AG08396 (cell line): ENCODE results near the gene BMP8B.
"Not testable (repeated sequence)": the region's sequence is repeated elsewhere in the genome, so short reads cannot be mapped to it uniquely, and the experiment has no call there.

Source experiments
- DNase-seq: peaks from one replicate; pipeline ENCODE4 v3.0.0; 2012; ENCODE audit warnings: low spot score, mixed read lengths

The BMP8B gene

GRCh38 chr1:39777896-39778295, 10.8 kb downstream of the BMP8B start:
- DNase-seq: not testable (repeated sequence)

DNA sequence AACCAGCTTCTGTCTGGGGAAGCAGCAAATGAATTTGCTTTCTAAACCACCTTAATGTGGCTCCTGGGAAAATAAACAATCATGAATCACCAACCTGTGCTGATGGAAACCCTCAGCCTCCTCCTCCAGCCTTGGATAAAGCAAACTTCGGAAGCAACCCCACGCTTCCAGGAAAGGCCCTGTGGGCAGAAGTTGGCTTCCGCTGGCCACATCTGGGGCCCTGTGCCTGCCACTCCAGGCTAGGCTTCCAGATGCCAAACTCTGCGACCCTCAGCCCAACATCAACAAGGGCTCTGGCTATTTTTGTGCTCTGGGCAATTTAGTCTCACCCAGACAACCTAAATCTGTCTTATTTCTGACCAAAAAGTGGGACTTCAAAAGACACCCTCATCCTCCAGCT, 11.4 kb downstream of the BMP8B start:
- DNase-seq: no peak

GRCh38 chr1:39776886-39777285, 11.8 kb downstream of the BMP8B start:
- DNase-seq: no peak

DNA sequence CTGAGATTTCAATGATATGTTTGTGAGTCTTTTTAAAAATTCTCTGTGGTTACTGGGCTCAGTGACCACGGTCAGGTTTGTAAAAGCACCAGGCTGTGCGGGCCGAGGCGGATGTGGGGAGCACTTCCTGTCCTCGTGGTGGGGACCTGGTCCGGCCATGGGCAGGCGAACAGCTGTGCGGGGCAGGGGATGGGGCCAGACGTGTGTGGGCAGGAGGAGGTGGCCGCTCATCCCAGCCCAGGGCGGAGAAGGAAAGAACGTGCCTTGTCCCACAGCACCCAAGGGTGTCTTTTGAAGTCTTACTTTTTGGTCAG, 12.3 kb downstream of the BMP8B start:
- DNase-seq: no peak

DNA sequence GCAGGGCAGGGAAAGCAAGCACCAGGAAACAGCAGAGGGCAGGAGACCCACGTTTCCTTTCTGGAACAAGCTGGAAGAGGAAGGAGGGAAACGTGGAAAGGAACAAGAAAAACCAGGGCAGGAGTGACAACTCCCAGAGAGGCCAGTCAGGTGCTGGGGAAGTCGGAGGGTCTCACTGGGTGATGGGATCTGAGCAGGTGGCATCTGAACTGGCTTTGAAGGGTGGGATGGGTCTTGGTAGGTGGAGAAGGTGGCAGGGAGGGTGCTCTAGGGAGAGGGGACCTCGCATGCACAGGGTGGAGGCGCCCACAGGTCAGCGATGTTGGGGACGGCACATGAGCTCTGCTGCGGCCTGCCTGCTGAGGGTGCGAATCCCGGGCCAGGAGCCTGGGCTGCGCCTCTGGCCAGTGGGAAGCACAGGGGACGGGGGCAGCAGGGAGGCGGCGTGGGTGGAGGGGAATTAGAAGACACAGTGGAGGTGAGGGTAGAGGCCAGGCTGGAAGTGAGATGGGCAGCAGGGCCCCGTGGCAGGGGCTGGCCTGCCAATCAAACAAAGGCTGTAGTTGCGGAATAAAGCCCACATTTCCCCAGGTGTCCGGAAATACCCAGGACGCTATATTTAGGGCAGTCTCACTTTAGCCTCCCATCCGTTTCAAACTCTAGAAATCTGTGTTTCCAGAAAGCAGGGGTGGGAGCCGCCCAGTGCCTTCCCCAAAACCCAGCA, 12.8 kb downstream of the BMP8B start:
- not testable (repeated sequence) for DNase-seq

DNA sequence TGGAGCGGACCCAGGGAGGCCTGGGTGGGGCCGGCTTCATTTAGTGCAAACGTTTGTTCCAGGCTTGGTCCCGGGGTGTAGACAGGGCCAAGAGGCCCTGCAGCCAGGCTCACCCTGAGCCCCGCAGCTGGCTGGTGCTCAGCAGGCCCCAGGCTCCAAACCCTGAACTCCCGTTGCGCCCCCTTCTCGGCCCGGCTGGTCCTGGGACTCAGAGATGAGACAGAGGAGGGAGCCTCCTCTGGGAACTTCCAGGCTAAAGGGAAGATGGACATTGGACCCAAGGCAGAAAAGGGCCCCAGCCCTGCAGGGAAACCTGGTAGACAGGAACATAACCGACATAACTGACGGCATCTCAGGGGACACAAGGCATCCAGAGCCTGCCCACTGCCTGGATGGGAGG, 13.5 kb downstream of the BMP8B start:
- not testable (repeated sequence) for DNase-seq

GRCh38 chr1:39773369-39773979, 15.2 kb downstream of the BMP8B start:
- not testable (repeated sequence) for DNase-seq

GRCh38 chr1:39771022-39771532, 17.6 kb downstream of the BMP8B start, which contains the start of gene OXCT2:
Gene OXCT2 (minus strand): TSS chr1:39771348. CDS start chr1:39771255, 93 bp downstream.
- DNase-seq: not testable (repeated sequence)

- DNase-seq: not testable (repeated sequence)
Observed at GRCh38 chr1:39770100-39771021, 18.3 kb downstream of the BMP8B start.

GRCh38 chr1:39769502-39769901, 19.2 kb downstream of the BMP8B start:
- DNase-seq: not testable (repeated sequence)

- DNase-seq: not testable (repeated sequence)
Observed at GRCh38 chr1:39766466-39766865, 22.2 kb downstream of the BMP8B start.

DNA sequence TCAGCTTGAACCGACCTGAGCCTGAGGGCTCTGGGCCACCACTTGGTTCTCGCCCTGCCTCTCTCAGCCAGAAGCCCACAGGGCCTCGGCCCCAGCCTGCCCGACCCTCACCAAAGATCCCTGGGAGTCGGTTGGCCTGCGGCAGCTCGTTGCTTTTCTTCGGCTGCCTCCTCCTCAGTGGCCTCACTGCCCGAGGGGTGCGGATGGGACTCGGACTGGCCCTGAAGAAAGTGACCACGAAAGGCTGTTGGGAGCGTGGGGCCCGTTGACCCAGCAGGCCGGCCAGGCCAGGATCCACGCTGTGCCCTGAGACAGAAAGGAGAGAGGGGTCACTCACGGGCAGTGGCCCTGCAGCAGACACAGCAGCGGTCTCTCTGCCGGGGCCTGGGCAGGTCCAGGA, 24.2 kb downstream of the BMP8B start:
- not testable (repeated sequence) for DNase-seq

GRCh38 chr1:39763619-39764374, 24.9 kb downstream of the BMP8B start:
- DNase-seq: not testable (repeated sequence)

DNA sequence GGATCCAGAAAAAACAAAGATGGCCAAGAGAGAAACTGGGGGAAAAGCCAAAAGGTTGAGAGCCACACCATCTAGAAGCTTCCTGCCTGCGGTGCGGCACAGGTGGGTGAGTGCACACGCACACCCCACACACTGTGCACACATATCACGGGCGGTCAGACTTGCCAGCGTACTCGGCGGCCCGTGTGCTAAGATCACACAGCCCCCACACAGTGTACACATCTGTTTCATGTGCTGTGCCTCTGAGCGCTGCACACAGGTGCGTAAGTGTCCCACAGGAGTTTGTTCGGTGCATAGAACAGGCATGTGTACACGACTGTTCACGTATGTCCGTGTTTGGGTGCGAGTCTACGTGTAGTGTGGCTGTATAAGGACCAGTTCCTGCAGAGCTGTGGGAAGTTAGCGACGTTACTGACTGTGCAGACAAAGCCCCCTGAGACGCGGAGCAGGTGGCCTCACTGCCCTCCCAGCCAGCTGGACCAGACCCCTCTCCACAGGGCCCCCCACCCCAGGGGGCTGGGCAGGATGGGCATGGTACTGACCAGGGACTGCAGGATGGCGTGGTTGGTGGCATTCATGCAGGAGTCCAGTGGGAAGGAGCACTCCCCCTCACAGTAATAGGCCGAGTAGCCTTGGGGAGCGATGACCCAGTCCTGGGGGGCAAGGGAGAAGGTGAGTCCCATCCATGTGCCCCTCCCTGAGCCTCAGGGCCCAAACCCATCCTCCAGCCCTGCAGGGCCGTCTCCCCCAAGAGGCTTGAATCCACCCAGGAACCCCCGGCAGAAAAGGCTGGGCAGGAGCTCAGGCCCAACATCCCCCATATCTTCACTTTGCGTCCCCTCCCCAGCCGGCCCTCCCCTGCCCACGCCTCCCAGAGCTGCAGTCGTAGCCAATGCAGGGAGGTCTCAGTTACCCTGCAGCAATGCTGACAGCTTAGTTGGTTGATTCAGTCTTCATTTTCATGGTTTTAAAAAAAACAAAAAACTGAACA, 25.8 kb downstream of the BMP8B start:
- no peak for DNase-seq

- DNase-seq: no peak
Observed at GRCh38 chr1:39761557-39762260, 27.0 kb downstream of the BMP8B start.

DNA sequence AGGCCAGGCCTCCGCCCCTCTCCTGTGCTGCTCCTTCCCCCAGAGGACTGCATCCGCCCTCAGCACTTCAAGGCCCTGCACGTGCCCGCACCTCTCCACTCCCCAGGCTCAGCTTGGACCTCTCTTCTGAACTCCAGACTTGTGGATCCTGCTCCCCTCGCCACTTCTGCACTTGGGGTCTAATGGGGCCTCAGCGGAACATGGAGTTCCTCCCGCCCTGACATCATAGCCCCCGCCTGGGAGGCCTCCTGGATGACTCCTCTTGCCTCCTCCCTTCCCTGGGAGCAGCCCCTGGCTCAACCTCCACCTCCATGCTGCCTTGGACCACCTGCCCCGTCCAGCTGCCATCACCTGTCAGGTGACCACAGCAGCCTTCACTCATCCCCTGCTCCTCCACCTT, 27.6 kb downstream of the BMP8B start:
- DNase-seq: no peak

DNA sequence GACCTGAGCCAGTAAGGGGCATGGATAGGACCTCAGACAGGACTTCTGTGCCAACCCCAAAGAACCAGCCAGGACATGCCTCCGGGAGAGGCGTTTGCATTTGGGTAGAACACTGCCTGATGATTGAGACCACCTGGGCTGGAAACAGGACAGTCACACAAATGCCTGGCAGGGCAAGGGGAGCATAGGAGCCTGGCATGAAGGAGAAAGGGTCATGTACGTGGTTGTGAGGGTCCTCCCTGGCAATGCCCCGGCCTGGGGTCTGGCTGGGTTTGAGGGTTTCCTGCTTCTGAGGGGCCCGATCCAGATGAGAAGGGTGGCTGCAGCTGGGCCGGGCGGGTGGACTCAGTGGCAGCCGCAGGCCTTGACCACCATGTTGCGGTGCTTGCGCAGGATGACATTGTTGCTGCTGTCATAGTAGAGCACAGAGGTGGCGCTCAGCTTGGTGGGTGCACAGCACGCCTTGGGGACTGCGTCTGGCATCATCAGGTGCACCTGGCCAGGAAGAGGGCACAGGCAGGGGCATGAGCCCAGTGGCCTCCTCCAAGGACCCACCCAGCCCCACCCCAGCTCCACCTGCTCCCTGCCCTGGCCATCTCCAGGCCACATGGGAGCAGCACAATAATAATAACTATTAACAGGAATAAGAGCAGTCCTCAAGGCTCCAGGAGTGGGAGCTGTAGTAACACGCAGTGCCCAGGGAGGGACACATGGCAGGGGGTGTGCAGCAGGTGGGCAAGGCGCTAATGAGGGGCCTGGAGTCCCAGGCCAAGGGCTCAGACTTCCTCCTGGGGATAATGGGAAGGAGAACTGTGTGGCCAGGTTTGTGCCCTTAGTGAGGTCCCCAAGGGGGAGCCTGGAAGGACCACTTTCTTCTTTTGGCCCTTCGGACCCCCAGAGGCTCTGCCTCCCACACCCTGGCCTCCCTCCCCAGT, 28.3 kb downstream of the BMP8B start:
- DNase-seq: no peak

DNA sequence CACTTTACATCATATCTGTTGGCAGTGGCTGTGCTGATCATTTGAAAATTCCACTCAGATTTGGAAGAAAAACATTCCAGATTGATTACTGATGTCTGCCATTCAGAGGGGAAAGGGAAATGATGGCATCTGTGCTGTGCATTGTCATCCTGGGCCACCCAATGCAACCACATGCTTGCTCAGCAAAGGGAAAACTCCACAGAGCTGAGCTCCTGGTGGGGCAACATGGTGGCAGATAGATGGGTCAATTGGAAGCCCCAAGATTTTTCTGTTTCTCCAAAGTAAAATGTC, 29.3 kb downstream of the BMP8B start:
- no peak for DNase-seq
